Neural progenitor cell (in vitro differentiated cells): ENCODE measurements around the gene GPR31.

Experiments
- EZH2 ChIP-seq: fragments of 200-600 bp; sonication (generic); IDR thresholded peaks from 2 replicates; pipeline ENCODE4 v1.6.1; 2017; ENCODE audit warnings: antibody characterized with exemption, mild to moderate bottlenecking, moderate library complexity
- TF ChIP-seq, protein P1 (sequence below): fragments of 200-600 bp; sonication (generic); IDR thresholded peaks from 2 replicates; pipeline ENCODE4 v1.5.1; 2017; ENCODE audit warnings: antibody characterized with exemption, mild to moderate bottlenecking

DNA sequence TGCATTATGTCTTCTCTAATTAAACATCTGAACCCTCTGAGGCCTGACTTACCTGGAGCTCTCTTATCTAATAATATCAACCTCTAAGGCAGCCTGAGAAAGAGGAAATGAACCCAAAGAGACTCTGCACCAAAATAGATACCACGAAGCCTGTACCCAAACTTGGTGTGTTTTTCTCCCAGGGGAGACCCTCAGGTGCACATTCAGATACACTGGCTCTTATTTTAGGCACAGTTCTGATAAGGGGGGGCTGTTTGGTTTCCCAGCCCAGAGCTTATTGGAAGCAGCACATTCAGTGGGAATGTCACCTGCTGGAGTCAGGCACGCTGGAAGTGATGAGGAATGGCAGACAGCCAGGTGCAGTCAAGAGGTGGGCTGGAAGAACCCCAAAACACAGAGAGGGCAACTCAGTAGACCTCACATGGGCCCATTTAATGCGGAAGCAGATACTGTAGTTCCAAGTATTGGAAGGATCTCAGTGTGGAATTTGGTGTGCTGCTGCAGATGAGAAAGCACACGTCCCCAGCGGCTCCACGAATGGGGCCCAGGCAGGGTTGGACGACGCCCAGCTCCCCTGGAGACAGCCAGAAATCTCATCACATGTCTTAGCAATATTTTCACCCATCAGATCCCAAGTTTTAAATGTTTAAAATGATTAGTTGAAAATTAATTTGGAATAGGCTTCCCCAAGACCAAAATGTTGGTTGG lies 44.6 kb downstream of the GPR31 start:
- TF ChIP-seq, protein P1, sequence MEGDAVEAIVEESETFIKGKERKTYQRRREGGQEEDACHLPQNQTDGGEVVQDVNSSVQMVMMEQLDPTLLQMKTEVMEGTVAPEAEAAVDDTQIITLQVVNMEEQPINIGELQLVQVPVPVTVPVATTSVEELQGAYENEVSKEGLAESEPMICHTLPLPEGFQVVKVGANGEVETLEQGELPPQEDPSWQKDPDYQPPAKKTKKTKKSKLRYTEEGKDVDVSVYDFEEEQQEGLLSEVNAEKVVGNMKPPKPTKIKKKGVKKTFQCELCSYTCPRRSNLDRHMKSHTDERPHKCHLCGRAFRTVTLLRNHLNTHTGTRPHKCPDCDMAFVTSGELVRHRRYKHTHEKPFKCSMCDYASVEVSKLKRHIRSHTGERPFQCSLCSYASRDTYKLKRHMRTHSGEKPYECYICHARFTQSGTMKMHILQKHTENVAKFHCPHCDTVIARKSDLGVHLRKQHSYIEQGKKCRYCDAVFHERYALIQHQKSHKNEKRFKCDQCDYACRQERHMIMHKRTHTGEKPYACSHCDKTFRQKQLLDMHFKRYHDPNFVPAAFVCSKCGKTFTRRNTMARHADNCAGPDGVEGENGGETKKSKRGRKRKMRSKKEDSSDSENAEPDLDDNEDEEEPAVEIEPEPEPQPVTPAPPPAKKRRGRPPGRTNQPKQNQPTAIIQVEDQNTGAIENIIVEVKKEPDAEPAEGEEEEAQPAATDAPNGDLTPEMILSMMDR = no peak
- TF ChIP-seq EZH2 = no peak
